Uterus (tissue), 2 donors: Measurements from ENCODE around the gene THAP4.

ENCODE experiments used
- POLR2A ChIP-seq, 2 donors: fragments of 450-650 bp; IDR thresholded peaks; one replicate each; pipeline ENCODE4 v1.6.1; 2016; ENCODE audit warnings: antibody characterized with exemption in 2 of 2, mild to moderate bottlenecking in 1 of 2, moderate library complexity in 1 of 2
- TF ChIP-seq, protein P1 (sequence below), 4 experiments: fragments of 200-600 bp in 2 of 4; fragments of 450-650 bp in 2 of 4; sonication (generic) in 2 of 4; IDR thresholded peaks; one replicate each; pipeline ENCODE4 v1.5.1; 2016 to 2019; ENCODE audit warnings: antibody characterized with exemption in 4 of 4, mild to moderate bottlenecking in 2 of 4, moderate library complexity in 1 of 4

- no peak for TF ChIP-seq POLR2A (IDR thresholded peaks at IDR 0.05)
- TF ChIP-seq, protein P1, sequence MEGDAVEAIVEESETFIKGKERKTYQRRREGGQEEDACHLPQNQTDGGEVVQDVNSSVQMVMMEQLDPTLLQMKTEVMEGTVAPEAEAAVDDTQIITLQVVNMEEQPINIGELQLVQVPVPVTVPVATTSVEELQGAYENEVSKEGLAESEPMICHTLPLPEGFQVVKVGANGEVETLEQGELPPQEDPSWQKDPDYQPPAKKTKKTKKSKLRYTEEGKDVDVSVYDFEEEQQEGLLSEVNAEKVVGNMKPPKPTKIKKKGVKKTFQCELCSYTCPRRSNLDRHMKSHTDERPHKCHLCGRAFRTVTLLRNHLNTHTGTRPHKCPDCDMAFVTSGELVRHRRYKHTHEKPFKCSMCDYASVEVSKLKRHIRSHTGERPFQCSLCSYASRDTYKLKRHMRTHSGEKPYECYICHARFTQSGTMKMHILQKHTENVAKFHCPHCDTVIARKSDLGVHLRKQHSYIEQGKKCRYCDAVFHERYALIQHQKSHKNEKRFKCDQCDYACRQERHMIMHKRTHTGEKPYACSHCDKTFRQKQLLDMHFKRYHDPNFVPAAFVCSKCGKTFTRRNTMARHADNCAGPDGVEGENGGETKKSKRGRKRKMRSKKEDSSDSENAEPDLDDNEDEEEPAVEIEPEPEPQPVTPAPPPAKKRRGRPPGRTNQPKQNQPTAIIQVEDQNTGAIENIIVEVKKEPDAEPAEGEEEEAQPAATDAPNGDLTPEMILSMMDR (IDR thresholded peaks at IDR 0.05): no peak
Observed at GRCh38 chr2:241559323-241560161, 77.4 kb downstream of the THAP4 start.
